HepG2 (cell line): ENCODE results near the gene UGT1A8. TPM values are rescaled to one million over a fixed set of nuclear protein-coding genes. Genes with fewer than 3 reads are reported as not detected.

Experiments
- ARID2 ChIP-seq: sonication (generic); formaldehyde crosslinking; IDR thresholded peaks from 2 replicates; pipeline ENCODE4 v1.8.1; 2022; ENCODE audit warnings: mild to moderate bottlenecking, missing genetic modification reagents, borderline replicate concordance
- ARID4A ChIP-seq: sonication (generic); formaldehyde crosslinking; IDR thresholded peaks from 2 replicates; pipeline ENCODE4 v1.5.0; 2020; ENCODE audit warnings: mild to moderate bottlenecking, missing genetic modification reagents, borderline replicate concordance
- DPF2 ChIP-seq: sonication (generic); formaldehyde crosslinking; IDR thresholded peaks from 2 replicates; pipeline ENCODE4 v1.4.0; 2020; ENCODE audit warnings: mild to moderate bottlenecking, low read depth, missing genetic modification reagents, borderline replicate concordance
- HNF4G ChIP-seq, 2 experiments: sonication (generic) in 1 of 2; formaldehyde crosslinking in 1 of 2; IDR thresholded peaks; 2 replicates each; pipeline versions ENCODE4 v1.4.0 to v1.6.1; 2011 to 2020; ENCODE audit warnings: borderline replicate concordance in 2 of 2, low read depth in 2 of 2, mild to moderate bottlenecking in 2 of 2, low read length in 1 of 2, missing genetic modification reagents in 1 of 2, moderate library complexity in 1 of 2
- NKX3-1 ChIP-seq: sonication (generic); formaldehyde crosslinking; IDR thresholded peaks from 2 replicates; pipeline ENCODE4 v1.5.0; 2020; ENCODE audit warnings: missing genetic modification reagents
- NONO ChIP-seq, 2 experiments: fragments of 450-650 bp in 1 of 2; sonication (generic) in 1 of 2; formaldehyde crosslinking in 1 of 2; IDR thresholded peaks in 1 of 2; conservative IDR thresholded peaks in 1 of 2; 2 replicates each; pipeline versions ENCODE4 v1.6.1 to v1.8.0; 2017 to 2022; ENCODE audit warnings: mild to moderate bottlenecking in 1 of 2, missing genetic modification reagents in 1 of 2, moderate library complexity in 1 of 2
- POLR2A ChIP-seq, 2 experiments: IDR thresholded peaks; 2 replicates each; pipeline ENCODE4 v1.6.1; 2011; ENCODE audit warnings: low read depth in 2 of 2, low read length in 2 of 2, mild to moderate bottlenecking in 1 of 2, moderate library complexity in 1 of 2; ENCODE audit not compliant: insufficient read depth in 1 of 2
- REPIN1 ChIP-seq: sonication (generic); formaldehyde crosslinking; IDR thresholded peaks from 2 replicates; pipeline ENCODE4 v1.8.0; 2022; ENCODE audit warnings: missing genetic modification reagents, low read depth, mild to moderate bottlenecking, borderline replicate concordance
- SP1 ChIP-seq, 2 experiments: fragments of 450-650 bp in 1 of 2; sonication (generic) in 1 of 2; formaldehyde crosslinking in 1 of 2; IDR thresholded peaks; 2 replicates each; pipeline versions ENCODE4 v1.4.0 to v1.6.1; 2016 to 2020; ENCODE audit warnings: missing genetic modification reagents in 1 of 2
- ZBTB7B ChIP-seq: sonication (generic); formaldehyde crosslinking; IDR thresholded peaks from 2 replicates; pipeline ENCODE4 v1.4.0; 2020; ENCODE audit warnings: missing genetic modification reagents
- ZC3H4 ChIP-seq: sonication (generic); formaldehyde crosslinking; IDR thresholded peaks from 2 replicates; pipeline ENCODE4 v1.4.0; 2020; ENCODE audit warnings: missing genetic modification reagents, borderline replicate concordance
- ZMYM4 ChIP-seq: sonication (generic); formaldehyde crosslinking; IDR thresholded peaks from 2 replicates; pipeline ENCODE4 v1.8.1; 2023; ENCODE audit warnings: mild to moderate bottlenecking, missing genetic modification reagents
- ZNF580 ChIP-seq: IDR thresholded peaks from 2 replicates; pipeline ENCODE4 v1.6.1; 2016; ENCODE audit warnings: low read depth, borderline replicate concordance
- ZNF777 ChIP-seq: sonication (generic); formaldehyde crosslinking; IDR thresholded peaks from 2 replicates; pipeline ENCODE4 v1.4.0; 2020; ENCODE audit warnings: missing genetic modification reagents
- ZNF781 ChIP-seq: sonication (generic); formaldehyde crosslinking; IDR thresholded peaks from 2 replicates; pipeline ENCODE4 v1.5.1; 2020; ENCODE audit warnings: borderline replicate concordance, mild to moderate bottlenecking, missing genetic modification reagents; ENCODE audit errors: not compliant biosample characterization
- ZNF782 ChIP-seq: sonication (generic); formaldehyde crosslinking; IDR thresholded peaks from 2 replicates; pipeline ENCODE4 v1.4.0; 2020; ENCODE audit warnings: missing genetic modification reagents, mild to moderate bottlenecking, borderline replicate concordance
- polyA plus RNA-seq, 8 experiments: library from polyadenylated mRNA; depleted of rRNA in 3 of 8; stranded (reverse) in 7 of 8; unstranded in 1 of 8; fragments of >200 nt; fragmentation: Illumina TruSeq in 4 of 8; extraction: Trizol in 4 of 8; gene quantifications; 2 replicates each; pipeline versions ENCODE4 v1.2.1 to v1.2.3, GENCODE V29; 2011 to 2016; ENCODE audit warnings: low read depth in 4 of 8, missing spikeins in 1 of 8, mixed read lengths in 1 of 8; ENCODE audit not compliant: insufficient read depth in 1 of 8
- total RNA-seq, 5 experiments: library from RNA; depleted of rRNA; stranded (reverse); fragments of >200 nt; fragmentation: Illumina TruSeq; extraction: Trizol; gene quantifications; 2 replicates each; pipeline ENCODE4 v1.2.3, GENCODE V29; 2016; ENCODE audit warnings: low read depth in 1 of 5

Gene UGT1A8
- total and polyA plus RNA-seq, 2 of the 13 experiments (the other 11 are each of a cell fraction or from before 2014, with no cell fraction given): not detected

- peak; percentile 45; the same call in 1 of the 2 replicates for TF ChIP-seq ARID4A (CRISPR knock-in tag)
- peak; percentile 75 for TF ChIP-seq ZMYM4
- no peak for TF ChIP-seq ZNF782 (CRISPR knock-in tag)
- no peak for TF ChIP-seq NONO (IDR thresholded peaks at IDR 0.05)
- TF ChIP-seq NONO (CRISPR knock-in tag; conservative IDR thresholded peaks at IDR 0.05): peak; percentile 90
- TF ChIP-seq ARID2 (CRISPR knock-in tag): no peak
- peak; percentile 44 for TF ChIP-seq ZNF781
- TF ChIP-seq SP1 (IDR thresholded peaks at IDR 0.05): no peak
- no peak; the same call in 1 of the 2 replicates for TF ChIP-seq SP1 (CRISPR knock-in tag; IDR thresholded peaks at IDR 0.05)
- peak; percentile 50; the same call in 1 of the 2 replicates for TF ChIP-seq ZBTB7B (CRISPR knock-in tag)
- peak; percentile 99 for TF ChIP-seq NKX3-1 (CRISPR knock-in tag)
- peak; percentile 97 for TF ChIP-seq HNF4G (IDR thresholded peaks at IDR 0.05; ENCODE audit: borderline replicate concordance, low read depth, low read length)
- peak; percentile 92 for TF ChIP-seq HNF4G (CRISPR knock-in tag; IDR thresholded peaks at IDR 0.05; ENCODE audit: borderline replicate concordance, low read depth)
- no peak for TF ChIP-seq ZNF580 (CRISPR knock-in tag)
- TF ChIP-seq DPF2 (CRISPR knock-in tag): peak; percentile 74; the same call in 1 of the 2 replicates
- TF ChIP-seq REPIN1 (CRISPR knock-in tag): peak; percentile 79
- TF ChIP-seq POLR2A (IDR thresholded peaks at IDR 0.05; ENCODE audit: insufficient read depth in 1 of 2, low read depth in 2 of 2, low read length in 2 of 2): no peak
- TF ChIP-seq ZC3H4 (CRISPR knock-in tag): no peak
- TF ChIP-seq ZNF777 (CRISPR knock-in tag): no peak
These were observed 139.1 kb downstream of the UGT1A8 start (continued) for GRCh38 chr2:233756429-233757081.
